Activated CD4-positive, alpha-beta memory T cell treated with anti-CD3 and anti-CD28 coated beads, Interleukin-2, amount 10 ng/mL, durations not matched to agents 7 days and 5 days (primary cell): Measurements from ENCODE around the gene MEI1. TPM values are rescaled to one million over a fixed set of nuclear protein-coding genes. Genes with fewer than 3 reads are reported as not detected.
"Not testable (repeated sequence)": the region's sequence is repeated elsewhere in the genome, so short reads cannot be mapped to it uniquely, and the experiment has no call there.

ENCODE experiments used
- CTCF ChIA-PET: fragments of 350-600 bp; sonication (Branson Sonifier 250); formaldehyde crosslinking; loops from one replicate; lab custom pipeline; 2021; ENCODE audit warnings: antibody characterized with exemption, inconsistent platforms; lab: Charles Lee
- POLR2A ChIA-PET: fragments of 350-600 bp; sonication (Branson Sonifier 250); formaldehyde crosslinking; loops from one replicate; lab custom pipeline; 2021; ENCODE audit warnings: antibody characterized with exemption; lab: Charles Lee
- DNase-seq: peaks from one replicate; pipeline ENCODE4 v3.0.0-alpha.2; 2020
- H3K27ac Mint-ChIP-seq: one replicate; pipeline ENCODE4 v1.8.0; 2021; ENCODE audit warnings: mild to moderate bottlenecking, mixed read lengths
- H3K27me3 Mint-ChIP-seq: one replicate; pipeline ENCODE4 v1.8.0; 2021; ENCODE audit warnings: mixed read lengths
- H3K36me3 Mint-ChIP-seq: one replicate; pipeline ENCODE4 v1.8.0; 2021; ENCODE audit warnings: low read depth, mixed read lengths
- H3K4me1 Mint-ChIP-seq: one replicate; pipeline ENCODE4 v1.8.0; 2021; ENCODE audit warnings: mixed read lengths
- H3K4me3 Mint-ChIP-seq: one replicate; pipeline ENCODE4 v1.8.0; 2021; ENCODE audit warnings: mild to moderate bottlenecking, mixed read lengths
- H3K9me3 Mint-ChIP-seq: one replicate; pipeline ENCODE4 v1.8.0; 2021; ENCODE audit warnings: mixed read lengths
- total RNA-seq, 2 experiments: library from RNA; stranded (reverse); gene quantifications; one replicate each; pipeline ENCODE4 v1.2.3, GENCODE V29; 2021

Gene MEI1
- total RNA-seq: 10 to 100 TPM; 75.5 to 79.1 TPM

GRCh38 chr22:41699264-41700107, at the start of gene MEI1:
Gene MEI1, plus strand, starts transcription at chr22:41699503. Its CDS starts 36 bp downstream, at chr22:41699539.
- H3K9me3 Mint-ChIP-seq: no peaks in the 10 kb centered on the region
- H3K27ac Mint-ChIP-seq: peak within 1 kb of the TSS; percentile 67
- ChIA-PET CTCF (interaction anchor here (0.5 to 4.5 kb wide), 16 partner anchors 9 to 591 kb away, joined by 3 to 64 read pairs (median 10); partner anchors contain the start of genes CCDC134, CENPM and SNU13), POLR2A (interaction anchor here (1.1 to 3.8 kb wide), 12 partner anchors 11 to 392 kb away, joined by 3 to 56 read pairs (median 10); partner anchors contain the start of genes CCDC134, CENPM, DESI1 and NDUFA6)
- peak within 1 kb of the TSS; percentile 44 for H3K4me3 Mint-ChIP-seq
- peaks cover 4% of the 10 kb centered on the region for H3K27me3 Mint-ChIP-seq
- DNase-seq: peak; percentile 91
- H3K4me1 Mint-ChIP-seq: peaks cover 18% of the 10 kb centered on the region
- H3K36me3 Mint-ChIP-seq: peaks cover 3% of the 10 kb centered on the region

DNA sequence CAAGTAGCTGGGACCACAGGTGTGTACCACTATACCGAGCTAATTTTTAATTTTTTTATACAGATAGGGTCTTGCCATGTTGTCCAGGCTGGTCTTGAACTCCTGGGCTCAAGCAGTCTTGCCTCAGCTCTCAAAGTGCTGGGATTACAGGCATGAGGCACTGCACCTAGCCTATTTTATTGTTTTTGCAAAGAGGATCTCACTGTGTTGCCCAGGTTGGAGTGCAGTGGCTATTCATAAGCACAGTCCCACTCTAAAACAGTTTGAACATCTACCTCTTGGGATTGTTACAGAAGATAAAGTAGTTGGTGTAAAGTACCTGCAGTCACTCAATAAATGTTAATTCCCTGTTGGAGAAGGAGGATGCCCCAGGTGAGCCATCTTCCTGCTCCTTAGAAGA, 49.1 kb upstream of the MEI1 start:
- no peak for DNase-seq
- ChIA-PET CTCF (interaction anchor here (2.4 kb wide), 1 partner anchor 17 kb away, joined by 16 read pairs; no protein-coding TSS in a partner anchor), POLR2A (interaction anchor here (1.0 kb wide), 1 partner anchor 28 kb away, joined by 3 read pairs; no protein-coding TSS in a partner anchor)
- Mint-ChIP-seq H3K4me3 (no peak overlapping the region), H3K9me3 (no peaks in the 10 kb centered on the region), H3K27me3 (no peaks in the 10 kb centered on the region), H3K4me1 (peaks cover 13% of the 10 kb centered on the region), H3K27ac (no peak overlapping the region), H3K36me3 (peaks cover 62% of the 10 kb centered on the region)

GRCh38 chr22:41650821-41651220, 48.5 kb upstream of the MEI1 start:
- Mint-ChIP-seq H3K36me3 (peaks cover 65% of the 10 kb centered on the region), H3K27me3 (no peaks in the 10 kb centered on the region), H3K4me3 (no peak overlapping the region), H3K27ac (no peak overlapping the region), H3K4me1 (peaks cover 13% of the 10 kb centered on the region), H3K9me3 (no peaks in the 10 kb centered on the region)
- DNase-seq: no peak
- CTCF ChIA-PET: interaction anchor here (2.4 kb wide), 1 partner anchor 16 kb away, joined by 16 read pairs; no protein-coding TSS in a partner anchor
- POLR2A ChIA-PET: no interaction called here

GRCh38 chr22:41654322-41654721, 45.0 kb upstream of the MEI1 start:
- Mint-ChIP-seq H3K4me3 (no peak overlapping the region), H3K36me3 (peaks cover 61% of the 10 kb centered on the region), H3K4me1 (peaks cover 7% of the 10 kb centered on the region), H3K27me3 (no peaks in the 10 kb centered on the region), H3K27ac (peak overlapping the region; percentile 40), H3K9me3 (no peaks in the 10 kb centered on the region)
- CTCF ChIA-PET: interaction anchor here (1.6 to 2.3 kb wide), 2 partner anchors 10 to 13 kb away, joined by 6 to 8 read pairs; no protein-coding TSS in a partner anchor
- POLR2A ChIA-PET: interaction anchor here (1.0 to 2.6 kb wide), 4 partner anchors 13 to 66 kb away, joined by 3 to 11 read pairs (median 4); partner anchors contain the start of genes DESI1 and XRCC6
- DNase-seq: no peak

- H3K27ac Mint-ChIP-seq: no peak overlapping the region
- no peak for DNase-seq
- CTCF ChIA-PET: interaction anchor here (1.2 to 2.6 kb wide), 2 partner anchors 11 to 41 kb away, joined by 4 to 14 read pairs; no protein-coding TSS in a partner anchor
- peaks cover 7% of the 10 kb centered on the region for H3K4me1 Mint-ChIP-seq
- H3K27me3 Mint-ChIP-seq: no peaks in the 10 kb centered on the region
- H3K9me3 Mint-ChIP-seq: no peaks in the 10 kb centered on the region
- POLR2A ChIA-PET: interaction anchor here (1.2 to 2.4 kb wide), 2 partner anchors 11 to 67 kb away, joined by 3 to 6 read pairs; partner anchors contain the start of gene PMM1
- no peak overlapping the region for H3K4me3 Mint-ChIP-seq
- H3K36me3 Mint-ChIP-seq: peaks cover 68% of the 10 kb centered on the region
These were observed 42.7 kb upstream of the MEI1 start for GRCh38 chr22:41656556-41656955.

- Mint-ChIP-seq H3K4me1 (peaks cover 7% of the 10 kb centered on the region), H3K36me3 (peaks cover 63% of the 10 kb centered on the region), H3K27me3 (no peaks in the 10 kb centered on the region), H3K27ac (no peak overlapping the region), H3K4me3 (no peak overlapping the region), H3K9me3 (no peaks in the 10 kb centered on the region)
- CTCF ChIA-PET: interaction anchor here (1.5 kb wide), 1 partner anchor 9 kb away, joined by 6 read pairs; no protein-coding TSS in a partner anchor
- no peak for DNase-seq
- POLR2A ChIA-PET: interaction anchor here (2.4 kb wide), 1 partner anchor 68 kb away, joined by 6 read pairs; the partner anchor contains the start of gene PMM1
These were observed 41.6 kb upstream of the MEI1 start for GRCh38 chr22:41657709-41658108.

DNA sequence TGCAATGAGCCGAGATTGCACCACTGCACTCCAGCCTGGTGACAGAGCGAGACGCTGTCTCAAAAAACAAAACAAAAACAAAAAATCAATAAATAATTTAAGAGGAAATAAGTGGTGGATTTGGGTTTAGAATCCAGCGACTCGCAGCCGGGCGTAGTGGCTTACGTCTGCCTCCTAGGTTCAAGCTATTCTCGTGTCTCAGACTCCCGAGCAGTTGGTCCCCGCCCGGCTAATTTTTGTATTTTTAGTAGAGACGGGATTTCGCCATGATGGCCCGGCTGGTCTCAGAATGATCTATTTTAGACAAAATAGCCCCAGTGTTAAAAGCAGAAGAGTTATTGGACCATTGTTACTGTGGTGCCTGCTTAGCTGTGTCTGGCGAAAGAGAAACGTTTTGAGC, 40.4 kb upstream of the MEI1 start:
- DNase-seq: no peak
- POLR2A ChIA-PET: interaction anchor here (0.7 to 2.4 kb wide), 2 partner anchors 8 to 69 kb away, joined by 3 to 6 read pairs; partner anchors contain the start of gene PMM1
- H3K36me3 Mint-ChIP-seq: peaks cover 66% of the 10 kb centered on the region
- no peaks in the 10 kb centered on the region for H3K27me3 Mint-ChIP-seq
- H3K27ac Mint-ChIP-seq: no peak overlapping the region
- H3K4me3 Mint-ChIP-seq: no peak overlapping the region
- H3K4me1 Mint-ChIP-seq: peaks cover 6% of the 10 kb centered on the region
- H3K9me3 Mint-ChIP-seq: no peaks in the 10 kb centered on the region
- CTCF ChIA-PET: interaction anchor here (1.5 kb wide), 1 partner anchor 8 kb away, joined by 6 read pairs; no protein-coding TSS in a partner anchor

DNA sequence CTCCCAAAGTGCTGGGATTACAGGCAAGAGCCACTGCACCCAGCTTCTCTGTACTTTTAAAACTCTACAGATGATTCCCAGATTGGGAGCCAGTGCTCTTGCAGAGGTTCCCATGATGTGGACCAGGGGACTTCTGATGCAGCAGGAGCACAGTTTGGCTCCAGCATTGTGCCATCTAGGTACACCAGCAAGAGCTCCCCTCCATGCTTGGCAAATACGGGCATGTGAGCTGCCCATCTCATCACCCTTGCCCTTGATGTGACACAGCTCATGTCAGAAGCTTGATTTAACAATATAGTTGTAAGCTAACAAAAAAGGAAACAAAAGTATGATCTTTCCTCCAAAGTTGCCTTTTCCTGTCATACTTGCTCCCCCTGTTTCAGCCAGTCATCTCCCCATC, 39.4 kb upstream of the MEI1 start:
- no peak for DNase-seq
- Mint-ChIP-seq H3K9me3 (no peaks in the 10 kb centered on the region), H3K4me1 (no peaks in the 10 kb centered on the region), H3K36me3 (peaks cover 64% of the 10 kb centered on the region), H3K4me3 (no peak overlapping the region), H3K27me3 (no peaks in the 10 kb centered on the region), H3K27ac (no peak overlapping the region)
- CTCF ChIA-PET: no interaction called here
- POLR2A ChIA-PET: interaction anchor here (1.0 to 1.4 kb wide), 2 partner anchors 13 to 38 kb away, joined by 3 to 4 read pairs; partner anchors contain the start of gene XRCC6

DNA sequence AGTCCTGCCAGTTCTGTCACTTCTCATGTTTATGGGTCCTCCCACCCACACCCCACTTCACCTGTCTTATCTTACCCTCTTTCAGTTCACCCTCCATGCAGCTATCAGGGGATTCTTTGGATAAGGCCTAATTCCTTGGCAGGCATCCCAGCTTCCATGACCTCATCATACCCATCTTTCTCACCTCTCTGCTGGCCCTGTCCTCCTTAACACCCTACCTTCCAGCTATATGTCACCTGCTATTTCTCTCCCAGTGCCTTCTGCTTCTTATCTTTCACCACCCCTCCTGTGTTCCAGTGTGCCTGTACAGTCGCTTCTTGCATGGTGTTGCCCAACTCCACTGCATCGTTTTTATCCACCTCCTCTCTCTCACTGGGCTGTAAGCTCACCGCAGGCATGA, 38.9 kb upstream of the MEI1 start:
- no peak overlapping the region for H3K4me3 Mint-ChIP-seq
- H3K27me3 Mint-ChIP-seq: no peaks in the 10 kb centered on the region
- H3K9me3 Mint-ChIP-seq: no peaks in the 10 kb centered on the region
- no peak overlapping the region for H3K27ac Mint-ChIP-seq
- no peak for DNase-seq
- H3K4me1 Mint-ChIP-seq: peaks cover under 1% of the 10 kb centered on the region
- peaks cover 66% of the 10 kb centered on the region for H3K36me3 Mint-ChIP-seq
- POLR2A ChIA-PET: interaction anchor here (0.5 to 1.4 kb wide), 3 partner anchors 13 to 229 kb away, joined by 3 to 4 read pairs (median 3); partner anchors contain the start of gene XRCC6
- CTCF ChIA-PET: interaction anchor here (0.6 kb wide), 1 partner anchor 19 kb away, joined by 3 read pairs; no protein-coding TSS in a partner anchor

GRCh38 chr22:41661088-41661487, 38.2 kb upstream of the MEI1 start:
- H3K4me3 Mint-ChIP-seq: no peak overlapping the region

DNA sequence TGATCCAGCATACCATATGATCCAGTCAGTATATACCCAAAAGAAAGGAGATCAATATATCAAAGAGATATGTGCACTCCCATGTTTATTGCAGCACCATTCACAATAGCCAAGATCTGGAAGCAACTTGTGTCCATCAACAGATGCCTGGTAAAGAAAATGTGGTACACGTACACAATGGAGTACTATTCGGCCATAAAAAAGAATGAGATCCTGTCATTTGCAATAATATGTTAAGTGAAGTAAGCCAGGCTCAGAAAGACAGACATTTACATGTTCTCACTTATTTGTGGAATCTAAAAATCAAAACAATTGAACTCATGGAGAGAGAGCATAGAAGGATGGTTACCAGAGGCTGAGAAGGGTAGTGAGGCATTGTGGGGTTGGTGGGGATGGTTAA, 37.6 kb upstream of the MEI1 start:
- Mint-ChIP-seq H3K4me3 (no peak overlapping the region), H3K4me1 (peaks cover 6% of the 10 kb centered on the region), H3K27ac (no peak overlapping the region), H3K27me3 (no peaks in the 10 kb centered on the region), H3K9me3 (no peaks in the 10 kb centered on the region), H3K36me3 (peaks cover 61% of the 10 kb centered on the region)
- DNase-seq: no peak
- CTCF ChIA-PET: no interaction called here
- POLR2A ChIA-PET: no interaction called here

More at GRCh38 chr22:41661088-41661487, 38.2 kb upstream of the MEI1 start:
- ChIA-PET CTCF (interaction anchor here (0.6 kb wide), 1 partner anchor 18 kb away, joined by 3 read pairs; no protein-coding TSS in a partner anchor), POLR2A (no interaction called here)
- H3K9me3 Mint-ChIP-seq: no peaks in the 10 kb centered on the region
- DNase-seq: no peak
- no peak overlapping the region for H3K27ac Mint-ChIP-seq
- H3K4me1 Mint-ChIP-seq: peaks cover 2% of the 10 kb centered on the region
- H3K36me3 Mint-ChIP-seq: peaks cover 62% of the 10 kb centered on the region
- no peaks in the 10 kb centered on the region for H3K27me3 Mint-ChIP-seq

DNA sequence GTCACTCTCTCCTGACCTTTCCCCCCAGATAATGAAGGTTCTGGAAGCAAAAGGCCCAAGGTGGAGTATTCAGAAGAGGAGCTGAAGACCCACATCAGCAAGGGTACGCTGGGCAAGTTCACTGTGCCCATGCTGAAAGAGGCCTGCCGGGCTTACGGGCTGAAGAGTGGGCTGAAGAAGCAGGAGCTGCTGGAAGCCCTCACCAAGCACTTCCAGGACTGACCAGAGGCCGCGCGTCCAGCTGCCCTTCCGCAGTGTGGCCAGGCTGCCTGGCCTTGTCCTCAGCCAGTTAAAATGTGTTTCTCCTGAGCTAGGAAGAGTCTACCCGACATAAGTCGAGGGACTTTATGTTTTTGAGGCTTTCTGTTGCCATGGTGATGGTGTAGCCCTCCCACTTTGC, 35.7 kb upstream of the MEI1 start:
- POLR2A ChIA-PET: interaction anchor here (0.7 to 5.7 kb wide), 3 partner anchors 24 to 280 kb away, joined by 3 to 76 read pairs (median 5); partner anchors contain the start of gene SNU13
- not testable (repeated sequence) for H3K27me3 Mint-ChIP-seq, H3K27ac Mint-ChIP-seq, H3K9me3 Mint-ChIP-seq, H3K4me3 Mint-ChIP-seq, DNase-seq
- Mint-ChIP-seq H3K36me3 (peaks cover 53% of the 10 kb centered on the region), H3K4me1 (peaks cover 15% of the 10 kb centered on the region)
- CTCF ChIA-PET: interaction anchor here (0.6 to 2.0 kb wide), 2 partner anchors 10 to 26 kb away, joined by 3 to 6 read pairs; no protein-coding TSS in a partner anchor
